Testis (tissue), 3 donors: ENCODE measurements around the gene USF1. TPM values are rescaled to one million over a fixed set of nuclear protein-coding genes. Genes with fewer than 3 reads are reported as not detected.

Source experiments
- DNase-seq: peaks from one replicate; pipeline ENCODE4 v3.0.0-alpha.2; 2019
- H3K27ac ChIP-seq, 2 donors: fragments of 200-600 bp; sonication (generic); one replicate each; pipeline ENCODE4 v1.5.1; 2019
- H3K27me3 ChIP-seq: fragments of 200-600 bp; sonication (generic); one replicate; pipeline ENCODE4 v1.5.1; 2019
- H3K36me3 ChIP-seq: fragments of 200-600 bp; sonication (generic); one replicate; pipeline ENCODE4 v1.5.1; 2017; ENCODE audit warnings: low read depth; ENCODE audit errors: missing control alignments
- H3K4me1 ChIP-seq: fragments of 200-600 bp; sonication (generic); one replicate; pipeline ENCODE4 v1.5.1; 2019
- H3K4me3 ChIP-seq, 2 donors: fragments of 200-600 bp; sonication (generic); one replicate each; pipeline ENCODE4 v1.5.1; 2017 to 2019
- H3K9me3 ChIP-seq: fragments of 200-600 bp; sonication (generic); one replicate; pipeline ENCODE4 v1.5.1; 2017
- POLR2A ChIP-seq: fragments of 450-650 bp; IDR thresholded peaks from one replicate; pipeline ENCODE4 v1.6.1; 2017; ENCODE audit warnings: antibody characterized with exemption, mild to moderate bottlenecking, moderate library complexity
- WGBS, 2 donors: methylation state at CpG; one replicate each; pipeline ENCODE4 v1.1.5; 2018; 5-methylcytosine and 5-hydroxymethylcytosine counted together
- intact Hi-C: fragments of 100-400 bp; cut with DNase I; formaldehyde crosslinking; loops from one replicate; pipeline ENCODE4 v1.15.1; 2023; ENCODE audit warnings: low total_unique reads
- polyA plus RNA-seq: library from polyadenylated mRNA; stranded (reverse); fragments of 350-450 nt; fragmentation: Illumina TruSeq; extraction: RNeasy Lipid Tissue Mini Kit (QIAGEN cat#74804); gene quantifications from one replicate; pipeline ENCODE4 v1.2.3, GENCODE V29; 2014; ENCODE audit warnings: low read depth, low replicate concordance; ENCODE audit not compliant: insufficient read depth
- total RNA-seq, 2 donors: library from RNA; depleted of rRNA; stranded (reverse); fragments of >200 nt; gene quantifications; one replicate each; pipeline ENCODE4 v1.2.3, GENCODE V29; 2016
- TF ChIP-seq, protein P1 (sequence below), 3 experiments: fragments of 450-650 bp in 2 of 3; fragments of 200-600 bp in 1 of 3; sonication (generic) in 1 of 3; IDR thresholded peaks; one replicate each; pipeline ENCODE4 v1.5.1; 2016 to 2019; ENCODE audit warnings: antibody characterized with exemption in 3 of 3, mild to moderate bottlenecking in 2 of 3, moderate library complexity in 1 of 3

The USF1 gene
- total and polyA plus RNA-seq, 3 donors from 2014 or later: 38.8 to 61.9 (median 50.8) TPM

DNA sequence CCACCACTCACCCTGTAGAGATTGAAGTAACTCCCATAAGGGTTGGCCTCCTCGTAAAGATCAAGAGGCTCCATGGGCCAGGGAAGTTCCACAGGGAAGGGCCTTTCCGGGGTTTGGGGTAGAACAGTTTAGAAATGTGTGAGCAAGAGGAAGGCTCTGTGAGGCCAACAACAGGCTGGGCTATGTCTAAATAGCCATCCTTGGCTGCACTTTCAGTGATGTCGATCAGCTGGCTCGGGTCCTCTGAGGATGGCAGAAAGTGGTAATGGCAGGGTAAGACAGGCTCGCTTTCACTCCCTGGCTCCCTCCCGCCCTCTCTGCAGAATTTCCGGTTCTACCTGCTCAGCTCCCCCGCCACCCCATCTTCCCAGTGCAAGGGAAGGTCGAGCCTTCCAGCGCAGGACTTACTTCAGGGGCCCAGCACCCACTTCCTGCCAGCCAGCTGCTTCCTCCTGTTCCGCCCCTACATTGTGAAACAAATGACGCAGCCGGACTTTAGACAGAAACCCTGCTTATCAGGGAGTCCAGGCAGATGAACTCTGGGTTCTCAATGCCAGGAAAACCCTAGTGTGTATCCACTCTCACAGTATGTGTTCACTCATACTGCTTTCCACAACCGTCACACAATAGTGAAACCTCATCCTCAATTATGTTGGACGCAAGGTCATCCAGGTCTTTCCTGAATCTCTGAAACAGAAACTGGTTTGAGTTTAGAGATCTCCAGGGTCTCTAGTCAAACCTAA is 32.1 kb downstream of the USF1 start:
- TF ChIP-seq POLR2A: no peak
- TF ChIP-seq, protein P1, sequence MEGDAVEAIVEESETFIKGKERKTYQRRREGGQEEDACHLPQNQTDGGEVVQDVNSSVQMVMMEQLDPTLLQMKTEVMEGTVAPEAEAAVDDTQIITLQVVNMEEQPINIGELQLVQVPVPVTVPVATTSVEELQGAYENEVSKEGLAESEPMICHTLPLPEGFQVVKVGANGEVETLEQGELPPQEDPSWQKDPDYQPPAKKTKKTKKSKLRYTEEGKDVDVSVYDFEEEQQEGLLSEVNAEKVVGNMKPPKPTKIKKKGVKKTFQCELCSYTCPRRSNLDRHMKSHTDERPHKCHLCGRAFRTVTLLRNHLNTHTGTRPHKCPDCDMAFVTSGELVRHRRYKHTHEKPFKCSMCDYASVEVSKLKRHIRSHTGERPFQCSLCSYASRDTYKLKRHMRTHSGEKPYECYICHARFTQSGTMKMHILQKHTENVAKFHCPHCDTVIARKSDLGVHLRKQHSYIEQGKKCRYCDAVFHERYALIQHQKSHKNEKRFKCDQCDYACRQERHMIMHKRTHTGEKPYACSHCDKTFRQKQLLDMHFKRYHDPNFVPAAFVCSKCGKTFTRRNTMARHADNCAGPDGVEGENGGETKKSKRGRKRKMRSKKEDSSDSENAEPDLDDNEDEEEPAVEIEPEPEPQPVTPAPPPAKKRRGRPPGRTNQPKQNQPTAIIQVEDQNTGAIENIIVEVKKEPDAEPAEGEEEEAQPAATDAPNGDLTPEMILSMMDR (IDR thresholded peaks at IDR 0.05): no peak
- Histone ChIP-seq H3K4me3 (no peak overlapping the region), H3K27ac (peak overlapping the region; percentile 53 to 78), H3K9me3 (no peaks in the 10 kb centered on the region), H3K4me1 (peaks cover 5% of the 10 kb centered on the region), H3K36me3 (no peaks in the 10 kb centered on the region), H3K27me3 (no peaks in the 10 kb centered on the region)
- WGBS, 2 donors: 60 to 65% methylated on average over 15 of the region's 15 CpGs
- intact Hi-C loops: no loop called here
- peak; percentile 79 for DNase-seq

DNA sequence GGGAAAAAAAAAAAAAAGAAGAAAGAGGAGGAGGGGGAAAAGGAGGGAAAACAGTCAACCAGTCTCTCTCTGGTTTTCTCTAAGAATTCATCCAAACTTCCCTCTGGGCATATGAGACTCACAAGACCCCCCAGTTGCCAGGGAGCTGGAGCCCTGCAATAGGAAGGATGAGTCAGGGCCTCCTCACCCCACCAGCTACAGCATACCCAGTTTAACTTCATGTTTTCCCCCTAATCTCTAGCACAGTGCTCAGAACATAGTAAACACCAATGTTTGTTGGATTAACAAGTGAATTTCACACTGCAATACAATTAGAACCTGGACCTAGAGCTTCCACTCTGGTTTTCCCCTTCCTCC is 32.7 kb downstream of the USF1 start:
- no peak for DNase-seq

DNA sequence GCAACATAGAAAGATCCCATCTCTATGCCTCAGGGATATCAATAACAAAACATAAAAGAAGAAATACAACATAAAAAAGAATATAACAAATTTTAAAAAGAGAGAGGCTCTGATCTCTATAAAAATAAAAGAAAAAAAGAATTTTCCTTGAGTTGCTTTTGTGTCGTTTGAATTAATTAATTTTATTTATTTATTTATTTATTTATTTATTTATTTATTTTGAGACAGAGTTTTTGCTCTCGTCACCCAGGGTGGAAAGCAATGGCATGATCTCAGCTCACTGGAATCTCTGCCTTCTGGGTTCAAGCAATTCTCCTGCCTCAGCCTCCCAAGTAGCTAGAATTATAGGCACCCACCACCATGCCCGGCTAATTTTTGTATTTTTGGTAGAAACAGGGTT is 33.4 kb downstream of the USF1 start:
- Histone ChIP-seq H3K4me1 (peaks cover 5% of the 10 kb centered on the region), H3K9me3 (no peaks in the 10 kb centered on the region), H3K27me3 (no peaks in the 10 kb centered on the region), H3K27ac (peak overlapping the region in 1 of 2 donors; percentile 78), H3K4me3 (no peak overlapping the region), H3K36me3 (no peaks in the 10 kb centered on the region)
- TF ChIP-seq, protein P1 (IDR thresholded peaks at IDR 0.05): no peak
- no peak for TF ChIP-seq POLR2A
- WGBS, 2 donors: 95% methylated on average over 3 of the region's 3 CpGs
- intact Hi-C loops: no loop called here
- no peak for DNase-seq

More for the DNA sequence above, 32.7 kb downstream of the USF1 start:
- no peak overlapping the region for H3K4me3 ChIP-seq
- peak overlapping the region; percentile 53 to 78 for H3K27ac ChIP-seq
- no peaks in the 10 kb centered on the region for H3K9me3 ChIP-seq
- TF ChIP-seq POLR2A: no peak
- TF ChIP-seq, protein P1 (IDR thresholded peaks at IDR 0.05): no peak
- H3K4me1 ChIP-seq: peaks cover 5% of the 10 kb centered on the region
- no peaks in the 10 kb centered on the region for H3K36me3 ChIP-seq
- intact Hi-C loops: no loop called here
- H3K27me3 ChIP-seq: no peaks in the 10 kb centered on the region

DNA sequence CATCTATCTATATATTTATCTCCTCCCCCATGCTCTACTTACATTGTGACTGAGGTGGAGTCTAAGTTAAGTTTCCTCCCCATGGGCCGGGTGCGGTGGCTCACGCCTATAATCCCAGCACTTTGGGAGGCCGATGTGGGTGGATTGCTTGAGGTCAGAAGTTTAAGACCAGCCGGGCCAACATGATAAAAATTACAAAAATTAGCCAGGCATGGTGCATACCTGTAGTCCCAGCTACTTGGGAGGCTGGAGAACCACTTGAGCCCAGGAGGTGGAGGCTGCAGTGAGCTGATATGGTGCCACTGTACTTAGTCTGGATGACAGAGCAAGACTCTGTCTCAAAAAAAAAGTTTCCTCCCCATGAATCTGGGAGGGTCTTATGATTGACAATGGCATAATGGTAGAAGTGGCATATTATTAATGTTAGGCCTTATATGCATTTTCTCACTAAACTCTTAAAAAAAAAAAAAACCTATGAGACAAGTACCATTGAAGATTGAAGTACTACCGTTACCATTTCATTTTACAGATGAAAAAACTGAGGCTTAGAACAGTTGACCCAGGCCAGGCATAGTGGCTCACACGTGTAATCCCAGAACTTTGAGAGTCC is 36.1 kb downstream of the USF1 start:
- 90 to 95% methylated on average over 7 of the region's 7 CpGs for WGBS, 2 donors
- H3K4me1 ChIP-seq: peaks cover 5% of the 10 kb centered on the region
- TF ChIP-seq POLR2A: no peak
- TF ChIP-seq, protein P1 (IDR thresholded peaks at IDR 0.05): no peak
- H3K9me3 ChIP-seq: no peaks in the 10 kb centered on the region
- no peak overlapping the region for H3K4me3 ChIP-seq
- H3K27me3 ChIP-seq: no peaks in the 10 kb centered on the region
- intact Hi-C loops: no loop called here
- no peak for DNase-seq
- no peak overlapping the region for H3K27ac ChIP-seq
- no peaks in the 10 kb centered on the region for H3K36me3 ChIP-seq
